B cell (primary cell): Measurements from ENCODE around the gene ATP11C. TPM values are rescaled to one million over a fixed set of nuclear protein-coding genes. Genes with fewer than 3 reads are reported as not detected.

Experiments used
- ATAC-seq: fragments of 200-7000 bp; cut with Tn5 transposase; one replicate; pipeline ENCODE4 v1.10.0; 2021; ENCODE audit warnings: low read depth, mild to moderate bottlenecking, moderate number of reproducible peaks, moderate library complexity
- CTCF ChIA-PET: fragments of 350-600 bp; sonication (Branson Sonifier 250); formaldehyde crosslinking; loops from one replicate; lab custom pipeline; 2021; ENCODE audit warnings: antibody characterized with exemption, inconsistent platforms; lab: Charles Lee
- POLR2A ChIA-PET: fragments of 350-600 bp; sonication (Branson Sonifier 250); formaldehyde crosslinking; loops from one replicate; lab custom pipeline; 2021; ENCODE audit warnings: antibody characterized with exemption; lab: Charles Lee
- DNase-seq: peaks from one replicate; pipeline ENCODE4 v3.0.0; 2013
- H2AFZ ChIP-seq: 2 replicates; pipeline ENCODE4 v1.6.1; 2012; ENCODE audit warnings: mild to moderate bottlenecking, low read depth, low read length; ENCODE audit not compliant: insufficient read depth, poor library complexity, severe bottlenecking
- H3K27ac ChIP-seq, 2 donors: 1 replicate in 1 of 2; 2 replicates in 1 of 2; pipeline ENCODE4 v1.5.1; 2012 to 2013; ENCODE audit warnings: low read length in 2 of 2, mild to moderate bottlenecking in 2 of 2, moderate library complexity in 1 of 2
- H3K27me3 ChIP-seq, 4 experiments: fragments of 200-600 bp in 1 of 4; sonication (generic) in 1 of 4; replicated peaks in 1 of 4; 1 replicate in 2 of 4; 2 replicates in 2 of 4; pipeline versions ENCODE4 v1.6.1 to v1.7.0; 2013 to 2016; ENCODE audit warnings: low read length in 3 of 4, mild to moderate bottlenecking in 2 of 4, mixed read lengths in 1 of 4, moderate library complexity in 1 of 4; ENCODE audit not compliant: insufficient read depth in 4 of 4, control insufficient read depth in 3 of 4; ENCODE audit errors: control extremely low read depth in 1 of 4
- H3K36me3 ChIP-seq, 2 experiments: replicated peaks in 1 of 2; 1 replicate in 1 of 2; 2 replicates in 1 of 2; pipeline versions ENCODE4 v1.6.1 to v1.7.1; 2013; ENCODE audit warnings: low read length in 1 of 2; ENCODE audit not compliant: insufficient read depth in 2 of 2, control insufficient read depth in 1 of 2; ENCODE audit errors: control extremely low read depth in 1 of 2, extremely low read depth in 1 of 2
- H3K4me1 ChIP-seq, 2 donors: fragments of 200-600 bp in 1 of 2; sonication (generic) in 1 of 2; 1 replicate in 1 of 2; 2 replicates in 1 of 2; pipeline versions ENCODE4 v1.5.1 to v1.6.1; 2013 to 2017; ENCODE audit warnings: low read length in 2 of 2; ENCODE audit not compliant: control insufficient read depth in 2 of 2, insufficient read depth in 2 of 2
- H3K4me2 ChIP-seq: replicated peaks from 2 replicates; pipeline ENCODE3; 2012; ENCODE audit warnings: mild to moderate bottlenecking, low read depth, low read length; ENCODE audit not compliant: poor library complexity, severe bottlenecking
- H3K4me3 ChIP-seq, 5 experiments: fragments of 200-600 bp in 1 of 5; sonication (generic) in 1 of 5; 1 replicate in 3 of 5; 2 replicates in 2 of 5; pipeline versions ENCODE4 v1.5.1 to v1.7.0; 2011 to 2016; ENCODE audit warnings: low read length in 4 of 5, mild to moderate bottlenecking in 4 of 5, low read depth in 2 of 5, control low read depth in 1 of 5, moderate library complexity in 1 of 5; ENCODE audit not compliant: insufficient read depth in 1 of 5; ENCODE audit errors: control extremely low read depth in 1 of 5, extremely low read depth in 1 of 5
- H3K79me2 ChIP-seq: fragments of 200-600 bp; sonication (generic); one replicate; pipeline ENCODE4 v1.6.0; 2016; ENCODE audit warnings: low read length; ENCODE audit not compliant: control insufficient read depth, insufficient read depth
- H3K9ac ChIP-seq: fragments of 200-600 bp; sonication (generic); 2 replicates; pipeline ENCODE4 v1.6.1; 2017; ENCODE audit warnings: mild to moderate bottlenecking, low read length, moderate library complexity
- H3K9me3 ChIP-seq, 3 donors: one replicate each; pipeline versions ENCODE4 v1.6.1 to v1.7.1; 2013; ENCODE audit warnings: low read length in 2 of 3; ENCODE audit not compliant: control insufficient read depth in 2 of 3, insufficient read depth in 1 of 3; ENCODE audit errors: control extremely low read depth in 1 of 3
- H4K20me1 ChIP-seq: 2 replicates; pipeline ENCODE4 v1.6.0; 2012; ENCODE audit warnings: mild to moderate bottlenecking, low read length; ENCODE audit not compliant: insufficient read depth, control insufficient read depth, poor library complexity, severe bottlenecking
- H3K27ac Mint-ChIP-seq: one replicate; pipeline ENCODE4 v1.8.0; 2021; ENCODE audit warnings: mixed read lengths
- H3K27me3 Mint-ChIP-seq: one replicate; pipeline ENCODE4 v1.8.0; 2021; ENCODE audit warnings: mixed read lengths
- H3K4me1 Mint-ChIP-seq: one replicate; pipeline ENCODE4 v1.8.0; 2021; ENCODE audit warnings: mixed read lengths
- H3K4me3 Mint-ChIP-seq: one replicate; pipeline ENCODE4 v1.8.0; 2021; ENCODE audit warnings: mixed read lengths
- H3K9me3 Mint-ChIP-seq: one replicate; pipeline ENCODE4 v1.8.0; 2022; ENCODE audit warnings: mixed read lengths; ENCODE audit not compliant: insufficient read depth
- CTCF ChIP-seq: fragments of 200-600 bp; IDR thresholded peaks from one replicate; pipeline ENCODE4 v1.8.0; 2022; ENCODE audit warnings: antibody characterized with exemption, mild to moderate bottlenecking
- EZH2 ChIP-seq: IDR thresholded peaks from 2 replicates; pipeline ENCODE4 v1.6.1; 2012; ENCODE audit warnings: borderline replicate concordance, low read depth, mild to moderate bottlenecking, moderate library complexity, low read length; ENCODE audit not compliant: insufficient read depth, poor library complexity, severe bottlenecking
- WGBS: methylation state at CpG from one replicate; pipeline ENCODE4 v1.1.5; 2013; ENCODE audit warnings: missing lambda C conversion rate; ENCODE audit not compliant: insufficient coverage; 5-methylcytosine and 5-hydroxymethylcytosine counted together
- intact Hi-C: fragments of 100-400 bp; cut with micrococcal nuclease; formaldehyde crosslinking; loops from one replicate; pipeline ENCODE4 v1.10.0; 2022
- polyA plus RNA-seq: library from polyadenylated mRNA; depleted of rRNA; stranded (reverse); fragments of >200 nt; gene quantifications from 2 replicates; pipeline ENCODE4 v1.2.3, GENCODE V29; 2012
- total RNA-seq, 2 donors: library from RNA; stranded (reverse); fragments of 120-200 nt in 1 of 2; gene quantifications; 1 replicate in 1 of 2; 2 replicates in 1 of 2; pipeline versions ENCODE4 v1.2.3 to v1.2.4, GENCODE V29; 2013 to 2022

The ATP11C gene
- total and polyA plus RNA-seq, 2 donors (not counting 1 experiment from before 2014, with no cell fraction given): 8.5 to 29.2 TPM

GRCh38 chrX:139720979-139721378, 211.9 kb downstream of the ATP11C start:
- Histone ChIP-seq H3K9ac (no peak overlapping the region), H2AFZ (no peak overlapping the region), H3K4me3 (no peak overlapping the region), H3K79me2 (no peaks in the 10 kb centered on the region), H3K27me3 (no peaks in the 10 kb centered on the region), H3K9me3 (no peaks in the 10 kb centered on the region), H3K4me2 (no peak overlapping the region), H3K4me1 (no peaks in the 10 kb centered on the region), H4K20me1 (no peaks in the 10 kb centered on the region), H3K27ac (no peak overlapping the region), H3K36me3 (no peaks in the 10 kb centered on the region)
- H3K27ac Mint-ChIP-seq: no peak overlapping the region
- 33% methylated on average over 1 of the region's 6 CpGs for WGBS
- no peak overlapping the region for H3K4me3 Mint-ChIP-seq
- H3K27me3 Mint-ChIP-seq: no peaks in the 10 kb centered on the region
- intact Hi-C loops: no loop called here
- ATAC-seq (no peak), DNase-seq (no peak)
- ChIA-PET POLR2A (no interaction called here), CTCF (no interaction called here)
- H3K4me1 Mint-ChIP-seq: peaks cover 5% of the 10 kb centered on the region
- TF ChIP-seq EZH2: no peak
- TF ChIP-seq CTCF: no peak
- no peaks in the 10 kb centered on the region for H3K9me3 Mint-ChIP-seq

- H3K9me3 Mint-ChIP-seq: no peaks in the 10 kb centered on the region
- no peaks in the 10 kb centered on the region for H3K36me3 ChIP-seq
- H3K79me2 ChIP-seq: no peaks in the 10 kb centered on the region
- ChIA-PET CTCF (interaction anchor here (0.7 kb wide), 1 partner anchor 125 kb away, joined by 4 read pairs; no protein-coding TSS in a partner anchor), POLR2A (no interaction called here)
- H3K27ac ChIP-seq: no peak overlapping the region
- no peaks in the 10 kb centered on the region for H4K20me1 ChIP-seq
- intact Hi-C loops: no loop called here
- H3K4me1 ChIP-seq: no peaks in the 10 kb centered on the region
- H3K9me3 ChIP-seq: no peaks in the 10 kb centered on the region
- H3K4me2 ChIP-seq: no peak overlapping the region
- H3K4me3 ChIP-seq: no peak overlapping the region
- H3K27ac Mint-ChIP-seq: no peak overlapping the region
- H2AFZ ChIP-seq: no peak overlapping the region
- WGBS: 100% methylated on average over 1 of the region's 5 CpGs
- ATAC-seq (no peak), DNase-seq (no peak)
- no peaks in the 10 kb centered on the region for H3K27me3 ChIP-seq
- TF ChIP-seq EZH2 (no peak), CTCF (no peak)
- no peak overlapping the region for H3K4me3 Mint-ChIP-seq
- no peaks in the 10 kb centered on the region for H3K27me3 Mint-ChIP-seq
- no peak overlapping the region for H3K9ac ChIP-seq
- peaks cover 5% of the 10 kb centered on the region for H3K4me1 Mint-ChIP-seq
Observed at GRCh38 chrX:139720136-139720535, 212.7 kb downstream of the ATP11C start.
